ENCODE data around the gene HES2.

GRCh38 chr1:6399294-6399693 lies 20.4 kb downstream of the HES2 start:
- TF ChIP-seq MAZ (IDR thresholded peaks at IDR 0.05; ENCODE audit: borderline replicate concordance, low read depth, low read length) (no peak), NFE2L2 (conservative IDR thresholded peaks at IDR 0.05; ENCODE audit: low read length) (no peak), CEBPB (IDR thresholded peaks at IDR 0.05) (no peak), PBX3 (IDR thresholded peaks at IDR 0.05) (no peak), CTCF (IDR thresholded peaks at IDR 0.05) (no peak), POLR2A (IDR thresholded peaks at IDR 0.05; ENCODE audit: low read length) (no peak), HDAC2 (IDR thresholded peaks at IDR 0.05) (no peak), RNF2 (IDR thresholded peaks at IDR 0.05; ENCODE audit: borderline replicate concordance, low read depth) (no peak), MAX (IDR thresholded peaks at IDR 0.05) (no peak), SMC3 (IDR thresholded peaks at IDR 0.05) (no peak)

All from A549 (cell line).